ENCODE results near the gene SMARCD1.

The SMARCD1 gene

DNA sequence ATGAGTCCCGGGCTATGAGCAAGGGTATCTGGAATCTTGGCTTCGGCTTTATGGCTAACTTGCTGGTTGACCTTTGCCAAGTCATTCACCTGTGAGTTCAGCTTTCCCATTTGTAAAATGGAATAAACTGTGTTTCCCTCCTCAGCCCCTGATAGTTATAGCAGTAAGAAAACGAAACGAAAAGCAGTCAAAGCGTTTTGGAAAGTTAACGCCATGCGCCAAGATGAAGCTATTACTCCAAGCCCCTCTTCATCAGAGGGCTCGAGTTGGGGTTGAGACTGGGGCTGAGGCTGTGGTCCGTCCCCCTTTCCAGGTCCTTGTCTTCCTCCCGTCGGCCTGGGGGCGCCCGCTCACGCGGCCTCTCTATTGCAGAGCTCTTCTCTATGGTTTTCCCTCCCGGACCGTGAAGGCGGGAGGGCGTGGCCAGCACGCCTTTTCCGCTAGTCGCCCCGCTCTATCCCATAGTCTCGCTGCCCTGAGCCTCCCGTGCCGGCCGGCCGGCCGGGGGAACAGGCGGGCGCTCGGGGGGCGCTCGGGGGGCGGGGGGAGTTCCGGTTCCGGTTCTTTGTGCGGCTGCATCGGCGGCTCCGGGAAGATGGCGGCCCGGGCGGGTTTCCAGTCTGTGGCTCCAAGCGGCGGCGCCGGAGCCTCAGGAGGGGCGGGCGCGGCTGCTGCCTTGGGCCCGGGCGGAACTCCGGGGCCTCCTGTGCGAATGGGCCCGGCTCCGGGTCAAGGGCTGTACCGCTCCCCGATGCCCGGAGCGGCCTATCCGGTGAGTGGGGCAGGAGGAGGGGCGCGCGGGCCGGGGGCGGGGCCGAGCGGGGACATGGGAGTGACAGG, at the start of gene SMARCD1:
Gene SMARCD1, plus strand, starts transcription at position 568 of the 840 bp plus-strand sequence. Its CDS starts 28 bp downstream, at position 596.
- peak; percentile 80 for DNase-seq

DNA sequence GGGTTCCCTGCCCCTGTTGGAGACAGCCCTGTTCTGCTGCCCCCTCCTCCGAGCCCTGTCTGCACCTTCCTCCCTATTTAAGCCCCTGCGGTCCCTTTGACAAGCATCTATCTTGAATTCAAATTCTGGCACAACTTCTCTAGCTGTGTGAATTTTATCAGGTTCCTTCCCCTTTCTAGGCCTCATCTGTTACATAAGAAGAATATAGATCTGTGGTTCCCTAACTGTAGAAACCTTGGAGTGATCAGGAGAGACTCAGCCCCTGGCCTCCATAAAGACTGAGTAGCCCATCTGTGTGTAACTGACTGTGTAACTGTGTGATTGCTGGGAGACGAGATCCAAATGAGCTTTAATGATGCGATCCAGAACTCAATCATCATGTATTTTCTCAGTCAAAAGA, 46.8 kb upstream of the SMARCD1 start:
- no peak for DNase-seq

DNA sequence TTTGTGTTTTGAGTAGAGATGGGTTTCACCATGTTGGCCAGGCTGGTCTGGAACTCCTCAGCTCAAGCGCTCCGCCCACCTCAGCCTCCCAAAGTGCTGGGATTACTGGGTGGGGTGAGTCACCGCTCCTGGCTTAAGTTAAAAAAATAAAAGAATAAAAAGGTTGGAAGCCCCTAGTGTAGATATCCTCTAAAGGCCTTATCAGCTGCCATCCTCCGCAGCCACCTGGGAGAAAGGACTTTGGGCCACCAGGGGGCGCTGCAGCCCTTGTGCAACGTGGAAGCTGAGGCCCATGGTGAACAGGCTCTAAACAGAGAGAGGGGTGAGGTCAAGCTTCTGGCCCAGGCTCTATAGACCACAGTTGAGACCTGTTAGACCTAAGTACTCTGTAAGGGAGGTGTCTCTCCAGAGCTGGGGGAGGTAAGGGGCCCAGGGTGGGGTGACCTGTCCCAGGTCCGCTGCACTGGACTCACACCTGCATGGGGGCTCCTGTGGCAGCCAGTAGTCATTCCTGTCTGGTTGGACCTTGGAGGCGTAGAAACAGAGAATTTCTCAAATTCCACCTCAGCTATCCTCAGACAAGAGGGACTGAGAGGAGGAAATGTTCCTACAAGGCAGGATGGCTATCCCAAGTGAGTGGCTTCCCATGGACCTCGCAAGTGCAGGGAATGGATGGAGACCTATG, 45.8 kb upstream of the SMARCD1 start:
- peak; percentile 72 for DNase-seq

DNA sequence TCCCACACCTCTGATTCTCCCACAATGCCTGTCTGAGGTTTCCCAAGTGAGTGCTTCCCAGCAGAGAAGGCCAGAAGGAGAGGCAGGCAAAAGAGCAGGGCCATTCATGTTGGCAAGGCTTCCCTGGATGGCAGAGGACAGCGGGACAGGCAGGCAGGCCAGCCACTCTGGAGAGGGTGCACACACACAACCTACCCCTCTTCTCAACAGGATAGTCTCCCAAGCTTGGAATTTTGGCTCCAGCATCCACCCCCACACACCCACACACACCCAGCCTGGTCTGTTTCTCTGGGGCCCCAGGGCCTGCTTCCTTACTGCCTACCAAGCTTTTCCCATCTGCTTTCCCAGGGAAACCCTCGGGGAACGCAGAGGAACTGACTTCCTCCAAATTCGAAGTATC, 44.5 kb upstream of the SMARCD1 start:
- no peak for DNase-seq

DNA sequence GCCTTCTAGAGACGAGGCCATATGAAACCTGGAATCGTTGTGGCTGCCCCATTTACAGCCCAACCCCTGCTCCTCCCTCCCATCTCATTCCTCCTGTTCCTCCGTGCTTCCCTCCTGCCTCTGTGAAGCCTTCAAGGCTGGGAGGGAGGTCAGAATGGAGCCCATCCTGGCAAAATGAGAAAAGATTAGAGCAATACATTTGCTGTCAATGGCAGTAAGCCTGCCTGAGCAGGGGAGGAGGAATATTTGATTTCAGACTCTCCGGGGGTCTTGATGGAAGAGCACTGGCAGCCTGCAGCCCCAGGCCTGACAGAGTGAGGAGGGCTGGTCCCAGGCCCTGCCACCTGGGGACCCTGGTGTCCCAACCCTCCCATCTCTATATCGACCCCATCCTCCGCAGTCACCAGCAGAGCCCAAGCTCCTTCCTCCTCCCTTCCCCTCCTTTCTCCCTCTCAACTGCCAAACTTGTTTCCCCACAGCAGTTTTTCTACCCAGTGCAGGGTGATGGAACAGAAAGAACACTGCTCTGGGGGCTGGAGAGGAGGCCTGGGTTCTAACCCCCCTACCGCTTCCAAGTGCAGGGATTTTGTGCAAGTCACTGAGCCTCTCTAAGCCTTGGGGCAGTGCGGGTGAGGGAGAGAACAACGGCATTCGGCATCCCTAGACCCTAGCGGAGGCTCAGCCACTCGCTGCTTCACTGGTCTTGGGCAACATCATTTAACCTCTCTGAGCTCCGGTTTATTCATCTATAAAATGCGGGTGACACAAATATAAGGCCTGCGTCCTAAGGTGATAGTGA, 43.9 kb upstream of the SMARCD1 start:
- DNase-seq, result no peak

DNA sequence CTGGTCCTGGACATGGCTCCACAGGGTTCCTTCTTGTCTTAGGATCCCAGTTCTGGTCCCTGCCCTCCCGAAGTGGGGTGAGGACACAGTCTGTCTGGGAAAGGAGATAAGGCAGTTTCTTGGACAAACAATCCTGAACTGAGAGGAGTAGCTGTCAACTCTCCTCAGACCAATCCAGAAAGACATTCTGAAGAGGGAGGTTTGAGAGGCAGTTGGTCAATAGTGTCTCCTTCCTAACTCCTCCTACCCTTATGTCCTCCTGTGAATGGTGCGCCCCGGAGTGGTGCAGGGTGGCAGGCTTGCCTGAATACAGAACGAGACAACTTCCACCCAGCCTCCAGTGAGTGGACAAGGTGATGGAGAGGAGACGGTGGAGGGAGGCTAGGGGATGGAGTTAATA, 43.2 kb upstream of the SMARCD1 start:
- DNase-seq, result no peak

DNA sequence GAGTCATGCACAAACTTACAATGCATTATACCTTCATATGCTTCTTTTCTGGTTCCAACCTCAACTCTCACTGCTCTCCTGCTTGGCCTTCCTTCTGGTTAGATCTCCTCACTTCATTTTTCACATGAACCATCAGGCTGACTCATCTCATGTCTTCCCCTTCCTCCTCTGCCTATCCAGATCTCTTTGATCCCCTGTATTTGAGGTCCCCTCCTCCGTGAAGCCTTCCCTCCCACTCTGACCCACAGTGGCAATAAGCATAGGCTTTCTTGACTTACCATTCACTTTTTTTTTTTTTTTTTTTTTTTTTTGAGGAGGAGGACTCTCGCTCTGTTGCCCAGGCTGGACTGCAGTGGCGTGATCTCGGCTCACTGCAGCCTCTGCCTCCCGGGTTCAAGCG, 42.4 kb upstream of the SMARCD1 start:
- no peak for DNase-seq

DNA sequence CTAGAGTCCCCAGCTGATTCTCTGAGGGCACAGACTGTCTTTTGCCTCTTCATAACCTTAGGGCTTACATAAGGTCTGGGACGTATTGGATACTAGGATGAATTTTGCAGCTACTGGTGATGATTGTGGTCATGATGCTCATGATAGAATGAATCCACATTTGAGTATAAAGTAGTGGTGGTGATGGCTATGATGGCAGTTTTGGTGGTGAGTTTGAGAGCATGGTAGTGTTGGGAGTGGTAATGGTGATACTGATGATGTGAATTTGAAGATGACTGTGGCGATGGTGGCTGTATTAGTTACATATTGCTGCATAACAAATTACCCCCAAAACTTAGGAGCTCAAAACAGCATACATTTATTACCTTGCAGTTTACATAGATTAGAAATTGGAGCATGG, 41.8 kb upstream of the SMARCD1 start:
- no peak for DNase-seq

DNA sequence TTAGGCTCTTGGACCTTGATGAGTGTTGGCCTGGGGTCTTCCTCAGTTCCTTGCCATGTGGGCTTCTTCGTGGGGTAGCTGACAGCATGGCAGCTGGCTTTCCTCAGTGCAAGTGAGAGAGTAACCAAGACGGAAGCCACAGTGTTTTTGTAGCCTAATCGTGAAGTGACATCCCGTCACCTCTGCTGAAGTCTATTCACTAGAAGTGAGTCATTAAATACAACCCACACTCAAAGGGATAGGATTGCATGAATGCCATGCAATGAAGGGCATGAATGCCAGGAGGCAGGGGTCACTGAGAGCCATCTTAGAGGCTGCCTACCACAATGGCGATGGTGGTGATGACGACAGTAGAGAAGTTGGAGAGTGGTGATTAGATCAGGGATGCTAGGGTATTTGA, 41.3 kb upstream of the SMARCD1 start:
- DNase-seq, result no peak

DNA sequence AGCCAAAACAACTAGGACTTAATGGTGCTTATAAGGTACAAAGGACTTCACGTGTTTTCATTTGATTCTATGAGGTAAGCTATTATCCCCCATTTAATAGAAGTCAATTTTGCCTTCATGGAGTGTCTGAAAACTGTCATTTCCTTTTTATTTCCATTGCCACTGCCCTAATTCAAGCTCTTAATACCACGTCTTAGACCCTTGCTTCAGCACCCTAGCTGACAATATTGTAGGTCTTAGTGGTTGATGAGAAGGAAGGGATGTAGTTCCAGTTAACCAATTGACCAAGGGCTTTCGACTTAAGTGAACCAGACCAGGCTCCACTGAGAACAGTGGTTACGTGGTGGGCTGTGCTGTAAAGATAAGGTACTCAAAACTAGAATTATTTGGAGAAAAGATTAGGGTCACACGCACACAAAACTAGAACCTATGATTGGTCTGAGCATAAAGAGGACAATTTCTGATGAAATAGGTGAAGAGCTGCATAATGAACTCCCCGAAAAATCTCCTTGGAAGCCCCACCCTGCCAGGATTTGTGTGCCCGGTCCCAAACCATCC, 37.4 kb upstream of the SMARCD1 start:
- no peak for DNase-seq

DNA sequence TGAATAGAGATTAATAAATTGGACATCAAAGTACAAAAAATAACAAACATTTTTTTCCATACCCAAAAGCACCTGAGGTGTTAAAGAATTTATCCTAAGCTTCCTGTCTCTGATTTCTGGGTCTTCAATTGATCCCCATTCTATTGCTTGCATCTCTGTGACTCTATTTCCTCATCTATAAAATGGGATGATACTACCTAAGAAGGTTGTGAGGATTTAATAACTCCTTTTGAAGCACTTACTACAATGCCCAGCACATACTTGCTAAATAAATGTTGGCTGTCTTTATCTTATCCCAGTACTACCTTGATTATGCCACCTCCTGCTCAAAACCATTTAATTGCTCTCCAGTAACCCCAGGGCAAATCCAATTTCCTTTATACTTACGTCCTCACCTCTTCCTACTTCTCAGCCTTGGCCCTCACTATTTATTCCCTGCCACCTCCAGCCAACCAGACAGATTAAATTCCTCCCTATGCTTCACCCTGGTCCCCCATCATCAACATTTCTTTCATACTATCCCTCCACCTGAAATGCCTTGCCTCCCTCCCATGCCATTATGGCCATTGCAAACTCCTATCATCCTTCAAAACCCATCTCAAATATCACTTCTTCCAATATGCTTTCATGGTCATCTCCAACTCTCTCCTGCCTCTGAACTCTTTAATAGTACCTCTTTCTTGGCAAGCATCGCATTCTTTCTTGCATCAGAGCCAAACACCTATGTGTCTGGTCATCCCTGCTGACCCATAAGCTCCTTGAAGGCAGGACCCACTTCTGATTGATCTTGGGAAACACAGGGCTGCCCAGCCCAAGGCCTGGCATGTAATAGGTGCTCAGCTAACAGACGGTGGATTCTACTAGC, 35.7 kb upstream of the SMARCD1 start:
- DNase-seq, result no peak

DNA sequence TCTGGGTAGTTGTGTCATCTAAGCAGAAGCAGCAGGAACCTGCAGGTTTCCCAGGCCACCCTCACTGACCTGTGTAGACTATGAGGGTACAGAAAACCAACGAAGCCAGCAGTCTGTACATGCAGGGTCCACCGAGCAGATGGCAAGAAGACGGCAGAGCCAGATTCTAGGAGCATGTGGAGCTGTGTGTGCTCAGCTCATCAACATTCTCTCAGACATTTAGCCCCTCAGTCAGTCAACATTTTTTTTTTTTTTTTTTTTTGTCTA, 35.1 kb upstream of the SMARCD1 start:
- DNase-seq, result no peak

DNA sequence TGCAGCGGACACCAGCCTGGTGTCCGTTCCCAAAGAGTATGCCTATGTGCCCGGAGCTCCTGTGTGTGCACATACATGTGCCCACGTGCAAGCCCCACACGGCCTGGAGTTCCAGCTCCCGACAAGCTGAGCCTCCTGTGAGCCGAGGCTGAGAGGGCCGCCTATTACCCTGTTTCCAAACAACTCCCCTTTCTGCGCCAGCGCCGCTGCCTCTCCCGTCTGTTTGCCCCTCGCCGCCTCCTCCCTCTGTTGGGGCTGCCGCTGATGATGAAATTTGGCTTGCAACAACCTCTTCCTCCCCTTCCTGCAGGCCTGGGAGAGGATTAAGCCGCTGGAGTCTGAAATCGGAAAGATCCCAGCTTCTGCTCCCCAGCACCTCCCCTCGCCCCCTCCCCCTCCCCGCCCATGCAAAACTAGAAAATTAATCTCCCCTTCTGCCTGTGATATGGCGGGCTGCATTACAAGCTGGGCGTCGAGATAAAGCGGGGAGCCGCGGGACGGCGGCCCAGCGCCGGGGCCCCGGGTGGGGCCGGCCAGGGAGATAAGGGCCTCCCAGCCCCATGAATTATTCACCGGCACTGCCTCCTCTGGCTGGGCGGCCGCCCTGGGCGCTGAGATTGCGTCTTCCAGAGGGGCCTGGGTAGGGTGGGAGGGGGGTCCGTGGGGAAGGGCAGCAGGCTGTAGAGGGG, 34.6 kb upstream of the SMARCD1 start:
- no peak for DNase-seq

DNA sequence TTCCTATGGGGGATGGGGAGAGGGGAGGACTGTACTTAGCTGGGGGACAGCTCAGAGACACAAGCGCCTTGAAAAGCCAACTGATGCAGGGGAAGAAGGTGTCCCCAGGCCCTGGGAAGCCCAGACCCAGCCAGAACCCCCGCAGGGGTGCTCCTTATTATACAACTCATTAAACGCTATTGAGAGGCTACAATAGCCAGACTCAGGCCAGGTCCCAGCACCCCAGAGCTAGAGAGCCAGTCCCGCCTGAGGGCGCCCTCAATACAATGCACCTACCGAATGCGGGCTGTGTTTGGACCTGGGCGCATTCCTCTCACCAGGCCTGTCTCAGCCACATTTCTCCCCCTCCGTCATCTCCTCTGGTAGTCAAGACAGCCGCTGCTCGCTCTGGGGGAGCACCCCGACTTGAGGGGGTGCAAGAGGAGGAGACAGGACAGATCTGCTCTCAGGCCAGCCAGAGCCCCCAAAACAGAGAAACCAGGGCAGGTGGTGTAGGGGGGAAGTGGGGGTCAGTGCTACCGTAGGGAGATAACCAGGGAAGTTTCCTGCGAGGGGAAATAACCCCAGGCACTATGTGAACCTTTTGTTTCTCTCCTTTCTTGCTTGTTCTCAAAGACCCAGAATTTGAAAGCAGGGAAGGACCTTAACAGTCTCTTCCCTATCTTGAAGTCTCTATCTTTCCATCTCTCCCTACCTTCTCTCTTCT, 33.9 kb upstream of the SMARCD1 start:
- DNase-seq, result no peak

DNA sequence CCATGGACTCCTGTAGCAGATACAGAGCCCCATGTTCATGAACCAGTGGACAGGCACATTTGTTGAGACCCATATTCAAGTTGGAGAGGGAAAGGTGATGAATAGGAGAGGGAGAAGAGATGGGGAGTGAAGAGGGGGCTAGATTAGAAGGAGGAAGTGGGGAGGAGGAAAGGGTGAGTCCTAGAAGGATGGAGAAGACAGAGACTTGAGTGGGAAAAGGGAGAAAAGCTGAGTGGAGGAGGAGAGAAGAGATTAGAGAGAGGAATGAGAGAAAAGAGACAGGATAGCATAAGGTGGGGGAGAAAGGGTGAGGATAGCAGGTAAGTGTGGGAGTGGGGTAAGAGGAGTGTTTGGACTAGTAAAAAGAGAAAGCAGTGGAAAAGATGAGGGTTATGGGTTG, 32.6 kb upstream of the SMARCD1 start:
- no peak for DNase-seq

DNA sequence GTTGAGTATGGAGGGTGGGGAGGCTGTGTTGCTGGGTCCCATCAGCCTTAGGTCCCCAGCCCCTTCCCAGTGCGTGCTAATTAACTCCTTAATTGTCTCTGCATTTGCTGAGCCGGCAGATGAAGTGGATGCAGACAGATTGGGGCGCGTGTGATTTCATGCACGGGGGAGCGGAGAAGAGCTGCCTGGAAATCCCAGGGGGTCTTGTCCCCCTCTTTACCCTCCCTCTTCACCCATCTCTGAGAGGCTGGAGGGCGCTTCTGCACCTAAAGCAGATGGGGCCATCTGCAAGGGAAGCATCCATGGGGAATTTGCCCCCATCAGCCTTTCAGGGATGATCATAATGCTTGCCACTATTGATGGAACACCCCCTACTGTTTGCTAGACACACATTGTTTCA, 32.2 kb upstream of the SMARCD1 start:
- no peak for DNase-seq

DNA sequence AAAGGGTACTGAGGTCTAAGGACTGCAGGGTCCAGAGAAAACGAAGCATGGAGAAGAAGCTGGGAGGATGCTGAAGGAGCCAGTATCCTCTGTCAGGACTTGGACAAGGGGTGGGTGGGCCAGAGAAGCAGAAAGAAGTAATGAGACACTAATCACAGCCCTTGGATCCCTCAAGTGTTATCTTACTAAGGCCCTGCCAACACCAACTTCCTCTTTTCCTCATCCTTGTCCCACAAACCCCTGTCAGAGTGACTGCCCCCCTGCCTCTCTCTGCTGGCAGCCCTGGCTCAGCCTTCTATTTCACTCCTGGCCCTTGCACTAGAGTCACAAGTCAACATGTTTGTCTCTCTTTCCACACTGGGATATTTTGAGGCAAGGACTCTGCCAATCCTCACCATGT, 31.6 kb upstream of the SMARCD1 start:
- no peak for DNase-seq

DNA sequence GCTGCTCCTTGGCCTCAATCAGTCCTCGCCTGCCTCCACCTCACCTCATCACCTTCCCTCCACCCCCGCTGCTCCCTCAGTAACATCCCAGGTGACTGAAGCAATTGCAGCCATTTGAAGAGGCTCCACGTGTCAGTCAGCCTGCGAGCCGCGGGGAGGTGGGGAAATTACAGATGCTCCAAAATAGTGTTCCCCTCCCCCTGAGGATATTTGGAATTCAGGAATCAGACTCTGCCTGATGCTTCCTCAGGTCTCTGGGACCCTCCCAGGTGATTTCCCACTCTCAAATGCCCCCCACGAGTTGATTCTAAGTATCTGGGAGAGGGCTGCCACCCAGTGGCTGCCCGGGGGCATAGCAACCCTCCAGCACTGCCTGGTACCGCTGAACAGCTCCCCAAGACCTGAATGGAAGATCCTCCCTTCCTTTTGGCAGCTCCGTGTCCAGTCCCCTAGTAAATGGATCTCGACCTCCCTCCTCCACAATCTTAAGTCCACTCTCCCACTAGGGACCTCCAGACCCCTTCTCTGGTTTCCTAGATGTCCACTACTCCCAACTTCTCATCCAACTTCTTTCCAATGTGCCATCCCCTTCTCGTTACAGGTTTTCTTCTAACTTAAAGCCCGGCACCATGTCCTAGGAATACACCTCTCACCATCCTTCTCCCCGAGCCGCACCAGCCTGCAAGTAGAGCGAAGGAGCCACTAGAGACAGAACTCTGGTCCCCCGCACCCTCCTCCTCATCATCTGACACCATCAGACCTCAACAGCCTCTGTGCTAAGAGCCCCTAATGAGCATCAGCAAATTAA, 29.1 kb upstream of the SMARCD1 start:
- peak; percentile 43 for DNase-seq

DNA sequence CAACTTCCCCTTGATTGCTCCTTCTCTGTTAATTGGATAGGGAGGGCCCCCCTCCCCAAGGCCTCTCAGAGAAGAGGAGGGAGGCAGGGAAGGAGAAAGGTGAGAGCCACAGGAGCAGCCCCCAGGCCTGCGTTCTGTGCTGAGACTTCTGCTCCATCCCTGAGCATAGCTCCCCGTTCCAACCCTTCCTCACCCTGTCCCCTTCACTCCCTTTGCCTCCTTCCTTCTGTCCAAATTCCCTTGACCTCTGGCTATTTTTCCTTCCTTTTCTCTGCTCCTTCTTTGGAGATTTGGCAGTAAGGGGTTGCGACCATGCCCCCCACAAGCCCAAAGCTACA, 28.5 kb upstream of the SMARCD1 start:
- no peak for DNase-seq

DNA sequence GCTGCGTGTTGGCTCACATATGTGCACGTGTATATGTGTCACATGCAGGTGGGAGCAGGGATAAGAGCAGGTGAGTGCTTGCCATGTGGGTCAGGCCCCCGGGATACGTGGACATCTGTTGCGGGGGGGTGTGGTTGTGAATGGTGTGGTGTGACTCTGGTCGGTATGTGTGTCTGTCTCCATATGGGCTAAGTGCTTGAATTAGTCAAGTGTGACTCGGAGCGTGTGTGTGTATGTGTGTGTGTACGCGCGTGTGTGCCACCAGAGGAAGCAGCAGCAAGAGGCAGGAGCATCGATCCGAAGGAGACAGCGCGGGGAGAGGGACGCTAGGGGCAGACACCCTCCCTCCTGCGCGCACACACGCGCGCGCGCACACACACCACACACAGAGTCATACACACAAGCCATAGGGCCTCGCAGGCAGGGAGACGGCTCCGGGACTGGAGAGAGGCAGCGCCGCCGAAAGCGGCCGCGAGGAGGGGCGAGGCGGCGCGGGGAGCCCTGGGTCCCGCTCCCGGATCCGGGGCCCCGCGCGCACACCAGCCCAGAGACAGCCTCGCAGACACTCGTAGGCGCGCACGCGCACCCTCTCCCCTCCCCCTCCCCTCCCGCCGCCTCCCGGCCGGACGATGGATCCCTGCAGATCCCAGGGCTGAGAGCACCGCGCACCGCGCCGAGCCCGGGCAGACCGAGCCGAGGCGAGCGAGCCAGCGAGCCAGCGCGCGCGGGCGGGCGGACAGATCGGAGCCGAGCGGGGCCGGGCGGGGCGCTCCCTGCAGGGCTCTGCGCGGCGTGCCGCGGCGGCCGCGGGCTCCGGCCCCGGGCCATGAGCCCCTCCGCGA, 27.9 kb upstream of the SMARCD1 start, which contains the start of gene ASIC1:
Gene ASIC1, plus strand, starts transcription at position 597 of the 842 bp plus-strand sequence. CDS start 1,171 bp downstream, outside the sequence.
- no peak for DNase-seq
